Rectal smooth muscle tissue (tissue), 1 donor: ENCODE measurements around the gene MATN3.
"Not testable (repeated sequence)": the region's sequence is repeated elsewhere in the genome, so short reads cannot be mapped to it uniquely, and the experiment has no call there.

Experiments used
- H3K27ac ChIP-seq: one replicate; pipeline ENCODE4 v1.7.0; 2013; ENCODE audit warnings: low read depth, low read length, inconsistent platforms
- H3K27me3 ChIP-seq: one replicate; pipeline ENCODE4 v1.7.0; 2013; ENCODE audit warnings: low read length; ENCODE audit not compliant: control insufficient read depth, insufficient read depth
- H3K36me3 ChIP-seq: one replicate; pipeline ENCODE4 v1.7.0; 2013; ENCODE audit warnings: low read length; ENCODE audit not compliant: control insufficient read depth, insufficient read depth
- H3K4me1 ChIP-seq: one replicate; pipeline ENCODE4 v1.7.0; 2013; ENCODE audit warnings: low read length; ENCODE audit not compliant: control insufficient read depth, insufficient read depth
- H3K4me3 ChIP-seq: one replicate; pipeline ENCODE4 v1.7.0; 2013; ENCODE audit warnings: low read length
- H3K9ac ChIP-seq: one replicate; pipeline ENCODE4 v1.7.0; 2013; ENCODE audit warnings: low read length

The MATN3 gene

DNA sequence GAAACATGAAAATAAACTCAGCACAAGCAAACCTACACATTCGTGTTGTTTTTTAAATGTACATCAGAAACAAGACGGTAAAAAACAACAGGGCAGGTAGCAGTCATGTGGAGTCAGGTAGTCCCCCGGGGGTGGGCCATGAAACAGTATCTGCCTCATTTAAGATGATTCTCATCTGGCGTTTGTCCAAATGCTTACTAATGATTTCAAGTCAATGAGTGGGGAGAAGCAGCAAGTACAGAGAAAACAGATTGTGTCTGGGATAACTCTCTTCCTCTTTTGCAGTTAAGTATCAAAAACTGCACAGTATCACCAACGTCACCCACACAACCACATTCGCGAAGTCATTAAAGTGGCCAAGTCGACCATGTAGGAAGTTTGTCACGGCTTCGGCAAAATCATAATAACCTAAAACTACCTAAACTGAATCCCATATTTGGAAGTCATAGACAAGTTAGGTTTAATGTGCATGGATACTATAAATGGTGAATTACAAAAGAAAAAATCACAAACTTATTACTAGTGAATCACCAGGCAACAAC is 37.7 kb upstream of the MATN3 start:
- Histone ChIP-seq H3K9ac (peak overlapping the region; percentile 80), H3K27ac (peak overlapping the region; percentile 99), H3K27me3 (no peaks in the 10 kb centered on the region), H3K36me3 (no peaks in the 10 kb centered on the region), H3K4me3 (peak overlapping the region; percentile 86), H3K4me1 (peaks cover 15% of the 10 kb centered on the region)

DNA sequence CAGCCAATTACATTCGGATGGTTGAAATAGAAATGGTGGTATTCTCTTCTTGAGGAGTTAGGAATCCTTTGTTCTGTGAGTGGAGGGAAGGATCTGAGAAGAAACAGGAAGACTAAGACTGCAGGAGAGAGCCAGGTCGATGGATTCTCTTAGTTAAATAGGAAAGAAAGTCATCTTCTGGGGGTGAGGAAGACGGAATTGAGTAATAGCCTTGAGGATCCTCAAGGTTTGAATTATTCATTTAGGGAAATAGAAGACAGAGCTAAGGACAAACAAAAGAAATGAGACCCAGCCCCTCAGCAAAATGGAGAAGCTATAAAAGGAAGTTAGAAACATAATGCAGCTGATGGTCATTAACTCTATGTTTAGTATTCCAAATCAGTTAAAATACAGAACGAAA is 37.2 kb upstream of the MATN3 start:
- peaks cover 15% of the 10 kb centered on the region for H3K4me1 ChIP-seq
- peak overlapping the region; percentile 99 for H3K27ac ChIP-seq
- no peaks in the 10 kb centered on the region for H3K36me3 ChIP-seq
- H3K9ac ChIP-seq, result no peak overlapping the region
- H3K27me3 ChIP-seq, result no peaks in the 10 kb centered on the region
- peak overlapping the region; percentile 86 for H3K4me3 ChIP-seq

DNA sequence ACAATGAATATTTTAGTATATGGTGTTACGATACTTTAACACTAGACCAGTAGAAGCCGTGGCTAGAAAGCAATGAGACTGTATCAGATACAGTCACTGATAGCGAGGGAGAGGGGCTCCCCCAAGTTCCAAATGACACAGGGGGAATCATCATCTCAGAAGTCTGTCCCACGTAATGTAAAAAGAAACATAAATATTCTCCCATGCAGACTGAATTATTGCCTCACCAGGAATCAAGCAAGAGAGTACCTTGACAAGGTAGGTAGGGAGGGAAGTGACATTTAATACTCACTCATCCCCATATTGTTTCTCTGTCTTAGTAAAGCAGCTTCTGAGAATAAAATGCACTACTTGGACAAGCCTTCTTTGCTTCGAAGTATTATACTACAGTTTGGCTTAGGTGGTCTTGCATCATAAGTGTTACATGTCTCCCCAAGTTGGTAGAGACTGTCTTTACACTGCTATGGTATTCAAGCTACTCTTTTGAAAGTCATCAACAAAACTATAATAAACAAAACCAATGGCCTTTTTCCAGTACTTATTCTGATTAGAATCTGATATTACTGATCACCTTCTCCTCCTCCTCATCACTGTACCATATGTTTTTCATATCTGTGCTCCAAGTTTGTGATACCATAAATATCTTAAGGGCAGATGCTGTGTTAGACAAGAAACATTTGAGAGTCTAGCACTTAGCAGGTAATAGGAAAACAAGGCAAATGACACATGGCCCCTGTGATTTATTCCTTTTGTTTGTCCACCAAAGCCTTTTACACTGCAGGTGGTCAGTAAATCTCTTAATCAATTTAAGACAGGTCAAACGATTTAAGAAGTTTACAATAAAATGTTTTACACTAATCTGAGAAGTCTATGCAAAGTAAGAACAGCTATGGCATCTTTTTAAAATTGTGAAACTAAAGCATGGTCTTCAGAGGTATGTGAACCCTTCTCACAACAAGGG is 36.3 kb upstream of the MATN3 start:
- Histone ChIP-seq H3K9ac (no peak overlapping the region), H3K4me3 (peak overlapping the region; percentile 86), H3K4me1 (peaks cover 19% of the 10 kb centered on the region), H3K27ac (peak overlapping the region; percentile 99), H3K36me3 (no peaks in the 10 kb centered on the region), H3K27me3 (no peaks in the 10 kb centered on the region)

DNA sequence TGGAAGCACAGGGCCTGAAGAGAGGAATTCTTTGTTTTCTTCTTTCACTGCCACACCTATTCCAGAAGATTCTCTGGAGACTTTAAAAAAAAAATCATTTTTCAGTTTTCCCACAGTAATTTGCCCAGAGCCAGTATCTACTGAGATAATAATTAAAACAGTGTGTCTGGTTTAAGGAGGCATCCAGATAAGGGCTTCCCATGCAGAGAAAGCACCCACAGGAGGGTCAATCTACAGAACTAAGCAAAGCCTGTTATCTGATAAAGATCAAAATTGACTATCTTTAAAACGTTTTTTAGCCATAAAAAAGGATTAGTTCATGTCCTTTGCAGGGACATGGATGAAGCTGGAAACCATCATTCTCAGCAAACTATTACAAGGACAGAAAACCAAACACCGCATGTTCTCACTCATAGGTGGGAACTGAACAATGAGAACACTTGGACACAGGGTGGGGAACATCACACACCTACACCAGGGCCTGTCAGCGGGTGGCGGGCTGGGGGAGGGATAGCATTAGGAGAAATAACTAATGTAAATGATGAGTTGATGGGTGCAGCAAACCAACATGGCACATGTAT is 33.3 kb upstream of the MATN3 start:
- peaks cover 22% of the 10 kb centered on the region for H3K4me1 ChIP-seq
- H3K27ac ChIP-seq, H3K36me3 ChIP-seq, H3K4me3 ChIP-seq, H3K27me3 ChIP-seq, H3K9ac ChIP-seq: not testable (repeated sequence)

DNA sequence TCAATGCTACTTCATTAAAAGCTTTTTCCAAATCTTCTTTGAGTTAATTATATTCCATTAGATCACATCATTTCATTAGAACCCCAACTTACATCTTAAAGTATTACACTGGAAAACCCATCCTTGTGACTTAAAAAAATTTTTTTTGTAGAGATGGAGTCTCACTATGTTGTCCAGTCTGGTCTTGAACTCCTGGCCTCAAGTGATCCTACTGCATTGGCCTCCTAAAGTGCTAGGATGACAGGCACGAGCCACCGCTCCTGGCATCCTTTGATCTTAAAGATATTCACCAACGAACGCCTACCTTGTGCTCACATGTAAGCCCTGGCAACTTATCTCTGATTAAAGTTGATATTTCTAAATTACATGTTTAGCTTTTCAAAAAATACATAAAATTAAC is 32.3 kb upstream of the MATN3 start:
- no peak overlapping the region for H3K27ac ChIP-seq
- peaks cover 22% of the 10 kb centered on the region for H3K4me1 ChIP-seq
- H3K36me3 ChIP-seq, result peaks cover 8% of the 10 kb centered on the region
- no peaks in the 10 kb centered on the region for H3K27me3 ChIP-seq
- H3K9ac ChIP-seq, result no peak overlapping the region
- H3K4me3 ChIP-seq, result no peak overlapping the region

DNA sequence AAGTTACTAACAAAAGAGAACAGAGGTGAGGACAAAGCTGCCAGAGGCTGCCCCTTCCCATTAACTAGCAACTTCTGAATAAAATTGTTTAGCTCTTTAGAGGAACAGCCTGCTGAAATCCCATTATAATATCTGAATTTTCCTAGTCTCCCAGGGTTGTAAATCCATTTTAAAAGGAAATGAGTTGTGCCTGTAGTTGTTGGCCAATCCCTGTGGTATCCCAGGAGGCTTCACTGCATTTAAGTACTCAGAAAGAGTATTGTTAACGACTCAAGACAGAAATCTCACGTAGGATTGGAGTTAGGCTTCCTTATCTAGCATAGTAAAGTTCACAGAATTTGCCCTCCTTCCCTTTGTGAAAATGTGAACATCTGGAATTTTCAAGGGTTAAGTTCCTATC is 30.1 kb upstream of the MATN3 start:
- Histone ChIP-seq H3K4me3 (no peak overlapping the region), H3K27ac (no peak overlapping the region), H3K4me1 (peaks cover 12% of the 10 kb centered on the region), H3K36me3 (peaks cover 17% of the 10 kb centered on the region), H3K27me3 (no peaks in the 10 kb centered on the region), H3K9ac (no peak overlapping the region)

DNA sequence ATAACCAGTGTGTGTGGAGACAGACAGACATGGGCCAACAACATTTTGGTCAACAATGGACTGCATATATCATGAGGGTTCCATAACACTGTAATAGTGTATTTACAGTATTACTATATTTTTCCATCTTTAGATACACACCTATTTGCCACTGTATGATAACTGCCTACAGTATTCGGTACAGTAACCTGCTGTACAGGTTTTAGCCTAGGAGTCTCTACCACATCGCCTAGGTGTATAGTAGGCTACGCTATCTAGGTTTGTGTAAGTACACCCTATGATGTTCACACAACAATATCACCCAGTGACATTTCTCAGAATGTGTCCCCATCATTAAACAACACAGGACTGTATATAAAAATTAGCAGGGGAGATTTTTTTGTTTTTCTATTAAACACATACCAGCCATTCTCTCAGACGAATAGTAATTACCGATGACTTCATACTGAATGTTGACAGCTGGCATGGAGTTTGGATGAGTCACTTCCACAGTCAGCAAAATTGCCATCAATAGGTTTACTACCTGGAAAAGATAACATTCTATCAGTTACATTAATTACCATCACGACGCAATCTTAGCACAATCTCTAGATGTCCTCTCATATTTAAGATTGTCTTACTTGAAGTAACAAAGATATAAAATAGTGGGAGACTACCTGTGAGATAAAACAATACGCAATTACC is 28.2 kb upstream of the MATN3 start:
- peaks cover 22% of the 10 kb centered on the region for H3K36me3 ChIP-seq
- H3K9ac ChIP-seq, result no peak overlapping the region
- H3K4me1 ChIP-seq, result peaks cover 12% of the 10 kb centered on the region
- H3K27ac ChIP-seq, result no peak overlapping the region
- no peak overlapping the region for H3K4me3 ChIP-seq
- H3K27me3 ChIP-seq, result no peaks in the 10 kb centered on the region

DNA sequence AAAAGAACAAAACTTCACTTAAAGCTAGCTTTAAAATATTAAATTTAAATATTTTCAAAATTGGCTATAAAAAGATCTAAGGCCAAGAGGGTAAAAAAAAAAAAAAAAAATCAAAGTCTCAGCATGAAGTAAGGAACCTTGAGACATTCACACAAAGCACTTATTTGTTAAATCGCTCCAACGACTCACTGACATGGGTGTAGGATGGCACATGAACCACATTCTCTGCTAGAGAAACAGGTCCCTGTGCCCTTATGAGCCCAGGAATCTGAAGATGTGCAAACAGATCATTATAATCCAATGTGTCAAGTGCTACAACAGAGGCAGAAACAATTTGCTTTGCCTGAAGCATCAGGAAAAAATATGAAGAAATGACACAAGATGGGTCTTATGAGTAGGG is 25.2 kb upstream of the MATN3 start:
- Histone ChIP-seq H3K9ac (no peak overlapping the region), H3K27me3 (no peaks in the 10 kb centered on the region), H3K36me3 (peaks cover 46% of the 10 kb centered on the region), H3K27ac (no peak overlapping the region), H3K4me1 (peaks cover 17% of the 10 kb centered on the region), H3K4me3 (no peak overlapping the region)

DNA sequence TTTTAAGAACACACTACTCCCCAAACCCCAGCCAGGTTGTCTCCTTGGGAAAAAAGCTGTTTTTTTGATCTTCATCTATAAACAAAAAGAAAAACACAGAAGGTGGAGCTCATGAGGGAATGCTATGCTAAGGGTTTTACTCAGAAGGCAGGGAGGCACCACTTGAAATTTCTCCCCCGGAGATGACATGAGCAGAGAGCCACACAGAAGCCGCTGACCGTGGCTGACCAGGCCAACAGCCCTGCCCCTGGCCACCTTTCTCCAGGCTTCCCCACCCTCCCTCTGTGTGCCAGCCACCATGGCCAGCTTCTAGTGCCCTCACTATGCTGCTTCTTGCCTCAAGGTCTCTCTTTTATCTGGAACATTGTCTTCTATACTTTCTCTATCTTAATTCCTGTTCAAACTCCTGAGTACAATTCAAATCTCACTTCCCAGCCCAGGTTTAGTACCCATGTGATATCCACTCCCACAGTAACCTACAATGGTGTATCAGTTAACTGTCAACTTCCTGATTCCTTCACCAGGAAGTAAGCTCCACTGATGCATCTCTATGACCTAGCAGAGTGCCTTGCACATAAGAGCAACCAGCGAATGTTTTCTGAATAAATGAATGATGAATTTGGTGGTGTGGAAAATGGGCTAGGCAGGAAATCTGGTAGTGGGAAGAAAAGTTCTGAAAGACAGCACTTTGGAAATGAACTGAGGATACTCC is 23.6 kb upstream of the MATN3 start:
- Histone ChIP-seq H3K4me3 (no peak overlapping the region), H3K36me3 (peaks cover 51% of the 10 kb centered on the region), H3K4me1 (peaks cover 12% of the 10 kb centered on the region), H3K27me3 (no peaks in the 10 kb centered on the region), H3K27ac (no peak overlapping the region), H3K9ac (no peak overlapping the region)

DNA sequence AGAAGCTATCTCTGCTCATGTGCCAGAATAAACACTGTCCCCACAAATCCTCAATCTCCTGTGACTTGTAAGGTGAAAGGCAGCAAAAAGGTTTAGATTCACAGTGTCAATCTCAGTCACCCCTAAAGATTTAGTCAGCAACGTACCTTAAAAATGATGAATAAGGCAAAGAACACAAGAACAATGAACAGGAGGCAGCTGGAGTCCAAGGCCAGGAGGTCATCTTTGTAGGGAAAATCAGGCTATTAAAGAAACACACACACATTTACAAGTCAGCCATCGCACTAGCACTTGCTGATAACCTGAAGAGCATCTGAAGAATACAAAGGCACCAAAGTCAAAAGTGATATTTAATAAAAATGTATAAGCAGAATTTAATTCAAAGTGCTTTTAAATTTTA is 22.4 kb upstream of the MATN3 start:
- Histone ChIP-seq H3K9ac (no peak overlapping the region), H3K27ac (no peak overlapping the region), H3K4me1 (peaks cover 12% of the 10 kb centered on the region), H3K4me3 (no peak overlapping the region), H3K36me3 (peaks cover 48% of the 10 kb centered on the region), H3K27me3 (no peaks in the 10 kb centered on the region)

DNA sequence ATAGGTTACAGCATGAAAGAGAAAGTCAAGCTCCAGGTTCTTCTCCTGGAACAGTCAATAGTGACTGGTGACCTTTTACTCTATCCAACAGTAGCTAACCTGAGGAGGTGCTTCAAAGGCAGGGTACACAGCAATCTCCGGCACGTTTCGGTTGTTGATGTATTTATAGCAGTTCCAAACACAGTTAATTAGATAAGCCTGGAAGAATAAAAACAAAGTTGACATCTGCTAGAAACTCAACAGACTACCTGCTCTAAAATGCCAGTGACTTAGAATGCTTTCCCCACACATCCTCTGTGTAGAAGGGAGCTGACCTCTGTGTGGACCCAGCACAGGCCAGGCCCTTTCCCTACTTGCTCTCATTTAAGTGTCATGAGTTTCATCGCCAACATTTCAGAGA is 21.8 kb upstream of the MATN3 start:
- peaks cover 43% of the 10 kb centered on the region for H3K36me3 ChIP-seq
- peak overlapping the region; percentile 45 for H3K27ac ChIP-seq

DNA sequence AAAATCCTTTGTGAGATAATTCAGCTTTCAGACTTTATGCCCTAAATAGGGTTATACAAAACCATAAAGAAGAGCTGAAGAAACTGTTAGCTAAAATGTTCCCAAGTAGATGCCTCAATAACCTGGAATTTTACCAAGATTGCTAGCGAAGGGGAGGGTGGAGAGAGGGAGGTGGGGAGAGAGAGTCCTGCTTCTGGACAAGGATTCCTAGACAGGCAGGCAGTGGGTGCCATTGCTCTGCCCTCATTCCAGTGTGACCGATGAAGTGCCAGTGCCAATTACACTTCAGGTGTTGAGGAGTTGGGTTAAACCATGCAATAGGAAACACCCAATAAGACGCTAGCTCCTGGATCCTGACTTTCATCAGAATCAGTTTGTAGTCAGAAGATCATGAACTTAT is 20.9 kb upstream of the MATN3 start:
- H3K27ac ChIP-seq, result peak overlapping the region; percentile 45

More for the DNA sequence above, 21.8 kb upstream of the MATN3 start:
- Histone ChIP-seq H3K27me3 (no peaks in the 10 kb centered on the region), H3K4me1 (peaks cover 12% of the 10 kb centered on the region), H3K9ac (no peak overlapping the region), H3K4me3 (no peak overlapping the region)

More for the DNA sequence above, 20.9 kb upstream of the MATN3 start:
- no peak overlapping the region for H3K9ac ChIP-seq
- H3K4me3 ChIP-seq, result no peak overlapping the region
- H3K27me3 ChIP-seq, result no peaks in the 10 kb centered on the region
- H3K36me3 ChIP-seq, result peaks cover 44% of the 10 kb centered on the region
- H3K4me1 ChIP-seq, result peaks cover 12% of the 10 kb centered on the region
